ENCODE results near the gene AK4.

GRCh38 chr1:65177457-65177856, 29.5 kb downstream of the AK4 start:
- TF ChIP-seq CTCF (IDR thresholded peaks at IDR 0.05) (no peak), POLR2A (IDR thresholded peaks at IDR 0.05) (no peak)

All from lower leg skin (tissue), 3 donors.